ENCODE data around the gene RPL39. TPM values are rescaled to one million over a fixed set of nuclear protein-coding genes. Genes with fewer than 3 reads are reported as not detected.
"Not testable (repeated sequence)": the region's sequence is repeated elsewhere in the genome, so short reads cannot be mapped to it uniquely, and the experiment has no call there.

The RPL39 gene
- total RNA-seq, 1 donor from 2014 or later, result 2,086 TPM

DNA sequence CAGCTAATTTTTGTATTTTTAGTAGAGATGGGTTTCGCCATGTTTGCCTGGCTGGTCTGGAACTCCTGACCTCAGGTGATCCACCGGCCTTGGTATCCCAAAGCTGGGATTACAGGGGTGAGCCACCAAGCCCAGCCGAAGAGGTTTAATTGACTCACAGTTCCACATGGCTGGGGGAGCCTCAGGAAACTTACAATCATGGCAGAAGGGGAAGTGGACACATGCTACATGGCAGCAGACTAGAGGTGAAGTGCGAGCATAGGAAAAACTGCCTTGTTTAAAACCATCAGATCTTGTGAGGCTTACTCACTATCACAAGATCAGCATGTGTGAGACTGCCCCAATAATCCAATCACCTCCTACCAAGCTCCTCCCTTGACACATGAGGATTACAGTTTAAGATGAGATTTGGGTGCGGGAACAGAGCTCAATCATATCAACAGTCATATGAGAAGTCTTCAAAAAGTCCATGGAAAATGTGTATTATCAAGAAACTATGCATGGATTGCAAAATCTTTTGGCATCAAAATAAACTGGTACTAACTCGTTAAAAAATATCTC lies 25.8 kb upstream of the RPL39 start:
- TF ChIP-seq, protein P1, sequence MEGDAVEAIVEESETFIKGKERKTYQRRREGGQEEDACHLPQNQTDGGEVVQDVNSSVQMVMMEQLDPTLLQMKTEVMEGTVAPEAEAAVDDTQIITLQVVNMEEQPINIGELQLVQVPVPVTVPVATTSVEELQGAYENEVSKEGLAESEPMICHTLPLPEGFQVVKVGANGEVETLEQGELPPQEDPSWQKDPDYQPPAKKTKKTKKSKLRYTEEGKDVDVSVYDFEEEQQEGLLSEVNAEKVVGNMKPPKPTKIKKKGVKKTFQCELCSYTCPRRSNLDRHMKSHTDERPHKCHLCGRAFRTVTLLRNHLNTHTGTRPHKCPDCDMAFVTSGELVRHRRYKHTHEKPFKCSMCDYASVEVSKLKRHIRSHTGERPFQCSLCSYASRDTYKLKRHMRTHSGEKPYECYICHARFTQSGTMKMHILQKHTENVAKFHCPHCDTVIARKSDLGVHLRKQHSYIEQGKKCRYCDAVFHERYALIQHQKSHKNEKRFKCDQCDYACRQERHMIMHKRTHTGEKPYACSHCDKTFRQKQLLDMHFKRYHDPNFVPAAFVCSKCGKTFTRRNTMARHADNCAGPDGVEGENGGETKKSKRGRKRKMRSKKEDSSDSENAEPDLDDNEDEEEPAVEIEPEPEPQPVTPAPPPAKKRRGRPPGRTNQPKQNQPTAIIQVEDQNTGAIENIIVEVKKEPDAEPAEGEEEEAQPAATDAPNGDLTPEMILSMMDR (IDR thresholded peaks at IDR 0.05; ENCODE audit: unreplicated experiment), result no peak
- no peak for DNase-seq (ENCODE audit: low spot score in 2 of 2, unreplicated experiment in 2 of 2)
- Mint-ChIP-seq H3K9me3 (peaks cover 12% of the 10 kb centered on the region), H3K4me1 (no peaks in the 10 kb centered on the region), H3K36me3 (peaks cover 4% of the 10 kb centered on the region), H3K4me3 (no peak overlapping the region), H3K27me3 (ENCODE audit: low read depth) (no peaks in the 10 kb centered on the region), H3K27ac (no peak overlapping the region)

- no peak overlapping the region for H3K27ac Mint-ChIP-seq
- TF ChIP-seq, protein P1 (IDR thresholded peaks at IDR 0.05; ENCODE audit: unreplicated experiment), result no peak
- DNase-seq (ENCODE audit: low spot score in 2 of 2, unreplicated experiment in 2 of 2), result no peak
- peaks cover 12% of the 10 kb centered on the region for H3K9me3 Mint-ChIP-seq
- H3K27me3 Mint-ChIP-seq (ENCODE audit: low read depth), result no peaks in the 10 kb centered on the region
- H3K4me1 Mint-ChIP-seq, result no peaks in the 10 kb centered on the region
- H3K4me3 Mint-ChIP-seq, result no peak overlapping the region
- peaks cover 4% of the 10 kb centered on the region for H3K36me3 Mint-ChIP-seq
Measured at GRCh38 chrX:119816300-119816699, 24.9 kb upstream of the RPL39 start.

- TF ChIP-seq, protein P1 (IDR thresholded peaks at IDR 0.05; ENCODE audit: unreplicated experiment), result no peak
- Mint-ChIP-seq H3K27me3 (ENCODE audit: low read depth) (no peaks in the 10 kb centered on the region), H3K9me3 (peaks cover 30% of the 10 kb centered on the region), H3K27ac (no peak overlapping the region), H3K4me1 (no peaks in the 10 kb centered on the region), H3K4me3 (no peak overlapping the region), H3K36me3 (peaks cover 2% of the 10 kb centered on the region)
- no peak for DNase-seq (ENCODE audit: low spot score in 2 of 2, unreplicated experiment in 2 of 2)
Measured at GRCh38 chrX:119809185-119809666, 17.8 kb upstream of the RPL39 start.

GRCh38 chrX:119808461-119808860 lies 17.0 kb upstream of the RPL39 start:
- not testable (repeated sequence) for H3K4me3 Mint-ChIP-seq; H3K4me1 Mint-ChIP-seq; H3K36me3 Mint-ChIP-seq; H3K27me3 Mint-ChIP-seq (ENCODE audit: low read depth); DNase-seq (ENCODE audit: low spot score in 2 of 2, unreplicated experiment in 2 of 2); H3K27ac Mint-ChIP-seq
- H3K9me3 Mint-ChIP-seq, result peaks cover 30% of the 10 kb centered on the region

DNA sequence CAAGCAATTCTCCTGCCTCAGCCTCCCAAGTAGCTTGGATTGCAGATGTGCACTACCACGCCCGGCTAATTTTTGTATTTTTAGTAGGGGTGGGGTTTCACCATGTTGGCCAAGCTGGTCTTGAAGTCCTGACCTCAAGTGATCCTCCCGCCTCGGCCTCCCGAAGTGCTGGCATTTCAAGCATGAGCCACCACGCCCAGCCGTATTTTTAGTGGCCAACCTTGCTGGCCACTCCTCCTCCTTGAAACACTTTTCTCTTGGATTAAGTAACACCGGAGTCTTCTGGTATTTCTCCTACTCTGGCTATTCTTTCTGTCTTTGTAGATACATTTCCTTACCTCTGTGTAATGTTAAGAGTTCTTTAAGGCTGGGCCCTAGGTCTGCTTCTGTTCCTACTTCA lies 11.1 kb upstream of the RPL39 start:
- H3K27me3 Mint-ChIP-seq (ENCODE audit: low read depth), result no peaks in the 10 kb centered on the region
- no peak overlapping the region for H3K27ac Mint-ChIP-seq
- TF ChIP-seq, protein P1 (IDR thresholded peaks at IDR 0.05; ENCODE audit: unreplicated experiment), result no peak
- no peak overlapping the region for H3K4me3 Mint-ChIP-seq
- H3K9me3 Mint-ChIP-seq, result peaks cover 28% of the 10 kb centered on the region
- no peaks in the 10 kb centered on the region for H3K4me1 Mint-ChIP-seq
- DNase-seq (ENCODE audit: low spot score in 2 of 2, unreplicated experiment in 2 of 2), result no peak
- H3K36me3 Mint-ChIP-seq, result peaks cover 2% of the 10 kb centered on the region

GRCh38 chrX:119801253-119802221 lies 10.1 kb upstream of the RPL39 start:
- DNase-seq (ENCODE audit: low spot score in 2 of 2, unreplicated experiment in 2 of 2), result no peak
- Mint-ChIP-seq H3K27ac (no peak overlapping the region), H3K4me1 (no peaks in the 10 kb centered on the region), H3K4me3 (no peak overlapping the region), H3K27me3 (ENCODE audit: low read depth) (no peaks in the 10 kb centered on the region), H3K9me3 (peaks cover 23% of the 10 kb centered on the region), H3K36me3 (peaks cover 2% of the 10 kb centered on the region)
- TF ChIP-seq, protein P1 (IDR thresholded peaks at IDR 0.05; ENCODE audit: unreplicated experiment), result no peak

Measured in mesothelial cell of epicardium (in vitro differentiated cells).